Lower leg skin (tissue), 3 donors: ENCODE results near the gene TRIM32.

Experiments
- CTCF ChIP-seq, 3 donors: fragments of 450-650 bp; IDR thresholded peaks; one replicate each; pipeline ENCODE4 v1.5.1; 2016; ENCODE audit warnings: antibody characterized with exemption in 3 of 3, mild to moderate bottlenecking in 3 of 3, moderate library complexity in 2 of 3
- POLR2A ChIP-seq, 2 donors: fragments of 450-650 bp; IDR thresholded peaks; one replicate each; pipeline ENCODE4 v1.6.1; 2016 to 2017; ENCODE audit warnings: antibody characterized with exemption in 2 of 2, mild to moderate bottlenecking in 1 of 2, moderate library complexity in 1 of 2

GRCh38 chr9:116715751-116716150 is 28.6 kb downstream of the TRIM32 start:
- TF ChIP-seq CTCF (IDR thresholded peaks at IDR 0.05), result no peak
- TF ChIP-seq POLR2A (IDR thresholded peaks at IDR 0.05), result no peak
